Measurements from ENCODE around the gene DNAJC6. TPM values are rescaled to one million over a fixed set of nuclear protein-coding genes. Genes with fewer than 3 reads are reported as not detected.

The DNAJC6 gene
- polyA plus RNA-seq, 2 of the 4 experiments (the other 2 are of a cell fraction), result 3.0 to 5.0 TPM

GRCh38 chr1:65277605-65278347, 31.6 kb upstream of the DNAJC6 start (continued):
- TF ChIP-seq GATA3 (IDR thresholded peaks at IDR 0.05; ENCODE audit: borderline replicate concordance) (no peak), BCL3 (IDR thresholded peaks at IDR 0.05) (no peak), MAZ (IDR thresholded peaks at IDR 0.05; ENCODE audit: borderline replicate concordance, low read depth, low read length) (no peak), TFCP2L1 (CRISPR knock-in tag; IDR thresholded peaks at IDR 0.05) (no peak), NFE2L2 (conservative IDR thresholded peaks at IDR 0.05; ENCODE audit: low read length) (no peak), PHF8 (IDR thresholded peaks at IDR 0.05; ENCODE audit: borderline replicate concordance, low read depth) (no peak), MAFK (IDR thresholded peaks at IDR 0.05; ENCODE audit: partially characterized antibody) (no peak)

- H3K27ac ChIP-seq, result no peak overlapping the region
- CTCF ChIA-PET, result no interaction called here
These were observed 30.8 kb upstream of the DNAJC6 start for GRCh38 chr1:65278376-65279069.

GRCh38 chr1:65279070-65279779, 30.1 kb upstream of the DNAJC6 start:
- ChIA-PET CTCF (no interaction called here), POLR2A (no interaction called here)
- no peak for TF ChIP-seq TFCP2L1 (CRISPR knock-in tag; IDR thresholded peaks at IDR 0.05)
- 73% methylated on average over 5 of the region's 5 CpGs for WGBS (ENCODE audit: missing lambda C conversion rate)
- Histone ChIP-seq H3K27ac (no peak overlapping the region), H3K4me3 (no peak overlapping the region), H3K4me1 (peaks cover 19% of the 10 kb centered on the region), H3K4me2 (no peak overlapping the region), H3K9me3 (no peaks in the 10 kb centered on the region)
- FAIRE-seq (no peak), DNase-seq (ENCODE audit: low read depth in 1 of 2, low spot score in 1 of 2) (no peak), ATAC-seq (no peak)

More at GRCh38 chr1:65278376-65279069, 30.8 kb upstream of the DNAJC6 start:
- Histone ChIP-seq H3K4me1 (peaks cover 19% of the 10 kb centered on the region), H3K4me2 (no peak overlapping the region), H3K9me3 (no peaks in the 10 kb centered on the region), H3K4me3 (no peak overlapping the region)
- FAIRE-seq, result no peak
- ATAC-seq, result no peak
- TF ChIP-seq BHLHE40 (IDR thresholded peaks at IDR 0.05; ENCODE audit: low read depth, low read length), result no peak
- TF ChIP-seq CHD4 (IDR thresholded peaks at IDR 0.05; ENCODE audit: borderline replicate concordance), result no peak
- TF ChIP-seq POLR2AphosphoS2 (conservative IDR thresholded peaks at IDR 0.05; ENCODE audit: low read length), result no peak
- no peak for TF ChIP-seq EP300 (IDR thresholded peaks at IDR 0.05)
- no peak for TF ChIP-seq SREBF2 (IDR thresholded peaks at IDR 0.05)
- no peak for TF ChIP-seq MAFK (IDR thresholded peaks at IDR 0.05; ENCODE audit: partially characterized antibody)
- TF ChIP-seq HEYL (CRISPR knock-in tag; IDR thresholded peaks at IDR 0.05), result no peak
- no peak for TF ChIP-seq REST (IDR thresholded peaks at IDR 0.05)
- 83% methylated on average over 5 of the region's 5 CpGs for WGBS (ENCODE audit: missing lambda C conversion rate)
- no peak for DNase-seq (ENCODE audit: low read depth in 1 of 2, low spot score in 1 of 2)
- POLR2A ChIA-PET, result no interaction called here

All from A549 (cell line).